Measurements from ENCODE around the gene PIGX.

DNA sequence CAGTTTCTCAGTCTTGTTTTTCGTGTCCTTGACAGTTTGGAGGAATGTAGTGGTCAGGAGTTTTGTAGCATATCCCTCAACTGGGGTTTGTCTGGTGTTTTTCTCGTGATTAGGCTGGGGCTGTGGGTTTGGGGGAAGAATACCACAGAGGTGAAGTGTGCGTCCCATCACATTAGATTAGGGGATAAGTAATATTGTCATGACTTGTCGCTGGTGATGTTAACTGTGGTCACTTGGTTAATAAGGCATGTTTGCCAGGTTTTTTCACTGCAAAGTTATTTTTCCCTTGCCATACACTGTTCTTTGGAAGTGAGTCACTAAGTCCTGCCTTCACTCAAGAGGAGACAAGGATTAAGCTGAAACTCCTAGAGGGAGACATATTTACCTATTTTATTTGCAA is 66.6 kb downstream of the PIGX start:
- TF ChIP-seq, protein P1, sequence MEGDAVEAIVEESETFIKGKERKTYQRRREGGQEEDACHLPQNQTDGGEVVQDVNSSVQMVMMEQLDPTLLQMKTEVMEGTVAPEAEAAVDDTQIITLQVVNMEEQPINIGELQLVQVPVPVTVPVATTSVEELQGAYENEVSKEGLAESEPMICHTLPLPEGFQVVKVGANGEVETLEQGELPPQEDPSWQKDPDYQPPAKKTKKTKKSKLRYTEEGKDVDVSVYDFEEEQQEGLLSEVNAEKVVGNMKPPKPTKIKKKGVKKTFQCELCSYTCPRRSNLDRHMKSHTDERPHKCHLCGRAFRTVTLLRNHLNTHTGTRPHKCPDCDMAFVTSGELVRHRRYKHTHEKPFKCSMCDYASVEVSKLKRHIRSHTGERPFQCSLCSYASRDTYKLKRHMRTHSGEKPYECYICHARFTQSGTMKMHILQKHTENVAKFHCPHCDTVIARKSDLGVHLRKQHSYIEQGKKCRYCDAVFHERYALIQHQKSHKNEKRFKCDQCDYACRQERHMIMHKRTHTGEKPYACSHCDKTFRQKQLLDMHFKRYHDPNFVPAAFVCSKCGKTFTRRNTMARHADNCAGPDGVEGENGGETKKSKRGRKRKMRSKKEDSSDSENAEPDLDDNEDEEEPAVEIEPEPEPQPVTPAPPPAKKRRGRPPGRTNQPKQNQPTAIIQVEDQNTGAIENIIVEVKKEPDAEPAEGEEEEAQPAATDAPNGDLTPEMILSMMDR (IDR thresholded peaks at IDR 0.05), result no peak
- TF ChIP-seq POLR2A (IDR thresholded peaks at IDR 0.05), result no peak

Data from body of pancreas (tissue), 4 donors.